Measurements from ENCODE around the gene THRB.

THRB gene

DNA sequence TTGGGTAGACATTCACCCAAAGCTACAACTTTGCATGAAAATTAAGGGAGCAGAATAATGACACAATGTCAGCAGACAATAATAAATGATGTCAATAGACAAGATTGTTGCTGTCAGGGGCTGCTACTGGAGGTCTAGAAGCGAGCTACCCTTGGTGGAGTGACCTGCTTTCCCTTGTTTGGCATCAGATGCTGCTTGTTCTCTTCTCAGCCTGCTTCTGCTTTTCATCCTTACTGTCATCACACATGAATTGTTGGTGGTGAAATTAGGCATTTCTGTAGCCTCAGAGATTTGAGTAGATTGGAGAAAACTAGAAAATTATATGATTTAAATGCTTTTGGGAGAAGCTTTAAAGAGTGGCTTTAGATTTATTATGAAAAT, 355.8 kb downstream of the THRB start:
- TF ChIP-seq, protein P1, sequence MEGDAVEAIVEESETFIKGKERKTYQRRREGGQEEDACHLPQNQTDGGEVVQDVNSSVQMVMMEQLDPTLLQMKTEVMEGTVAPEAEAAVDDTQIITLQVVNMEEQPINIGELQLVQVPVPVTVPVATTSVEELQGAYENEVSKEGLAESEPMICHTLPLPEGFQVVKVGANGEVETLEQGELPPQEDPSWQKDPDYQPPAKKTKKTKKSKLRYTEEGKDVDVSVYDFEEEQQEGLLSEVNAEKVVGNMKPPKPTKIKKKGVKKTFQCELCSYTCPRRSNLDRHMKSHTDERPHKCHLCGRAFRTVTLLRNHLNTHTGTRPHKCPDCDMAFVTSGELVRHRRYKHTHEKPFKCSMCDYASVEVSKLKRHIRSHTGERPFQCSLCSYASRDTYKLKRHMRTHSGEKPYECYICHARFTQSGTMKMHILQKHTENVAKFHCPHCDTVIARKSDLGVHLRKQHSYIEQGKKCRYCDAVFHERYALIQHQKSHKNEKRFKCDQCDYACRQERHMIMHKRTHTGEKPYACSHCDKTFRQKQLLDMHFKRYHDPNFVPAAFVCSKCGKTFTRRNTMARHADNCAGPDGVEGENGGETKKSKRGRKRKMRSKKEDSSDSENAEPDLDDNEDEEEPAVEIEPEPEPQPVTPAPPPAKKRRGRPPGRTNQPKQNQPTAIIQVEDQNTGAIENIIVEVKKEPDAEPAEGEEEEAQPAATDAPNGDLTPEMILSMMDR (IDR thresholded peaks at IDR 0.05; ENCODE audit: borderline replicate concordance, control extremely low read depth, extremely low read depth, insufficient read depth, missing control alignments), result no peak
- in situ Hi-C loops (cut with MboI; ENCODE audit: low sequenced_read_pairs, unreplicated experiment), result no loop called here
- DNase-seq (ENCODE audit: low spot score), result no peak

DNA sequence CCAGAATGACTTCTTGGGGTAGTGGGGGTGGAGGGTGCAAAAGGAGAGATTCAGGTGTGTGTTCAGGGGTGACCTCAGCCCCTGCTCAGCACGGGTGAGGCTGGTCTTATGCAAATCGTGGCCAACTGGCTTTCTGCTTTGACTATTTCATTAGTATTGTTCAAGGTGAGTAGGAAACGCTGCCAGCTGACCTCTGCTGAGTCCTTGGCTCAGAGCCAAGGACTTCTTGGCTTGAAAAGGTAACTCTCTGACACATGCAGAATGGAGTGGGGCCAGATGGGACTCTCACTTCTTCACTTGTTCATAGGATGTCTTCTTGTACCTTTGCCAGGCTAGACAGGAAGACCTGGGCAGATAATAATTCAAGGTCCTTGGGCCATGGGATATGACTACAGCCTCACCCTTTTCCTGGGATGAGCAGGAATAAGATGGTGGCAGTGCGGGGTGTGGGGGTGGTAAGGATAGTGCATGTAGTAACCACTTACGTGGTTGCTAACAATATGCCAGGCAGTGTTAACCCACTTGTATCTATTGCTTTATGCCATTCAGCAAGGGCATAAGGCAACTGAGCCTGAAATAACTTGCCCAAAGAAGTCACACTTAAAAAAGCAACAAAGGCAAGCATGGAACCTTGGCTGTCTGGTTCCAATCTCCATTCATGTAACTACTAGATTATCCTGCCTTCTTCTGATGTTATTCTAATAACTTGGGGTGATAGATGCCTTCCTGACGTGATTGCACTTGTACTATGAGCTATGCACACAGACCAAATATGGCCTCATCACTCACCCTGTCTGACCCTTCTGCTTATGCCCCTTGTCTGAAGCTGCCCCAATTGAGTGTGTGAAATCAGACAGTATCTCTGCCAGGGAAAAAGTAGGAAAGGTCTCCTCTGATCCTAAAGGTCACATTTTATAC, 356.4 kb downstream of the THRB start:
- TF ChIP-seq, protein P1 (IDR thresholded peaks at IDR 0.05; ENCODE audit: borderline replicate concordance, control extremely low read depth, extremely low read depth, insufficient read depth, missing control alignments), result no peak
- in situ Hi-C loops (cut with MboI; ENCODE audit: low sequenced_read_pairs, unreplicated experiment), result no loop called here

DNA sequence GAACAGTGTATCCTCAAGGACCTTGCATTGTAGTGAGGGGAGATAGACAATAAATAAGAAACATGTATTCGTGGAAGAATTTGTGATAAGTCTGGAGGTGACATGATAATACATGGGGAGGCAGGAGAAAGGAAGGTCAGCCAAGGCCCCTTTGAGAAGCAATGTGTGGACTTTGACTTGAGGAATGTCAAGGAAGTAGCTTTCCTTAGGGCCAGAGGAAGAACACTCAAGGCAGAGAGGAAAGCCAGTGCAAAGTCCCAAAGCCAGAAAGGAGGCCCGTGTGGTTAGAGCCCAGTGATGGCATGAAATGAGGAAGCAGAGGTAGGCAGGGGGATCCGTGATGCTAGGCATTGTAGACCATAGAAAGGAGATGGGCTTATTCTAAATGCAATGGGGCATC, 357.3 kb downstream of the THRB start:
- TF ChIP-seq, protein P1 (IDR thresholded peaks at IDR 0.05; ENCODE audit: borderline replicate concordance, control extremely low read depth, extremely low read depth, insufficient read depth, missing control alignments), result no peak
- in situ Hi-C loops (cut with MboI; ENCODE audit: low sequenced_read_pairs, unreplicated experiment), result no loop called here
- no peak for DNase-seq (ENCODE audit: low spot score)

More for the DNA sequence above, 356.4 kb downstream of the THRB start:
- no peak for DNase-seq (ENCODE audit: low spot score)

DNA sequence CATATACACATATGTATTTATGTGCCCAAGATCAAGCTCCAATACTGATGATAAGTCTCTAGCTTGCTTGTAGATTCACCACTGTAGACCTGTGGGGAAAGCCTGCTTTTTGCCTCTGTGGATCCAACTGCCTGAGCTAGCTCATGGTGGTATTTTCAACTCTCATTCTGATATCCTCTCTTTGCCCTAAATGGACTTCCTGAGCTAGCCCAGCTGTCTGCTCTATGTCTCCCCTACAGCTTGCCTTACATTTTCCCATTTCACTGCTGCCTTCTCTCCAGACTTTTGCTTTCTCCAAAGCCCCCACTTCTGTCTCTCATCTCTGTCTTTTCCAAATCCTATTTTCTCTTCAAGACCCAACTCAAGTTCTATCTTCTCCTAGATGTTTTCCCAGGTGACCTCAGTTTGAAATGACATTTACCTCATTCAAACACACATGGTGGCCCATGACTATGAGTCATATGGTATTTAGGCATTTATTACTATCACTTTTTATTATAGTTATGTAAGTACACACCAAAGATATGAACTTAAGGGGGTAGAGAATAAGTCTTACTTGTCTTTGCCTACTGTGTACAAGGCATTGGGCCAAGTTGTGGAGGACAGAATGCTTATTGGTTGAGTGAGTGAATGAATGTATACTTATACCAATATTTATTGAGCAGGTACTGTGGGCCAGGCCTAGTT, 357.9 kb downstream of the THRB start:
- in situ Hi-C loops (cut with MboI; ENCODE audit: low sequenced_read_pairs, unreplicated experiment), result no loop called here

DNA sequence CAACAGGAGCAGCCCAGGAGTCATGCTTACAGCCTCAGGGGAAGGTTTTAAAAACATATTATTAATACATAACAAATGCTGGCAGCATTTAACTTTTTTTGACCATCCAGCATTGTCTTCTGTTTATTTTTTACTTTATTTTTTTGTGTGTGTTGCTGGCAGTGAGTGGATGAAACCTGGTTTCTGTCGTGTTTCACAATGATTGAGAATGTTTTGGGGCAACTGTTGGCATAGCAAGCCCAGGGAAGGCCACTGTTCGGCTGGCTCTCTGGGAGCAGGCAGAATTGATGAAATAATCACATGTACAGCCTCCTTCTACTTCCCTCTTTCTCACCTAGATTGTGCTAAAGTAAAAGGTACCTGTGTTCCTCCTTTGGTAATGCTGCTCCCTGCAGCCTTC, 359.4 kb downstream of the THRB start:
- in situ Hi-C loops (cut with MboI; ENCODE audit: low sequenced_read_pairs, unreplicated experiment), result no loop called here
- TF ChIP-seq, protein P1 (IDR thresholded peaks at IDR 0.05; ENCODE audit: borderline replicate concordance, control extremely low read depth, extremely low read depth, insufficient read depth, missing control alignments), result no peak
- no peak for DNase-seq (ENCODE audit: low spot score)

More for the DNA sequence above, 357.9 kb downstream of the THRB start:
- DNase-seq (ENCODE audit: low spot score), result no peak
- TF ChIP-seq, protein P1 (IDR thresholded peaks at IDR 0.05; ENCODE audit: borderline replicate concordance, control extremely low read depth, extremely low read depth, insufficient read depth, missing control alignments), result no peak

DNA sequence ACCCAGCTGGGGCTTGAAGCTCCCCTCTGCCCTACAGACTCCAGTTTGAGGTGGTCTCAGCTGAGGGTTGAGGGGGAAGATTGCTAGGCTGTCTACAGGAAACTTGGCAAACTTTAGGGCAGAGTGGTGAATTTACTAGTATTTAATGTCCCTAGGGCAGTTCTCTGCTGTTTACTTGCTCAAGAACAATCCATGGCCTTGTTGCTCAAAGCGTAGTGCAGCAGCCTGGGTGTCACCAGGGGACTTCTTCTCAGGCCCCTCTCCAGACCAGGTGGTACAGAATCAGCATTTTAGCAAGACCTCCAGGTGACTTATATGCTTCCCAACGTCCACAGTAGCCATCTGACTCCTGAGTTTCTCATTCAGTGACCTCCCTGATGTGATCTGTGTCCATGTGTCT, 360.7 kb downstream of the THRB start:
- in situ Hi-C loops (cut with MboI; ENCODE audit: low sequenced_read_pairs, unreplicated experiment), result no loop called here
- TF ChIP-seq, protein P1 (IDR thresholded peaks at IDR 0.05; ENCODE audit: borderline replicate concordance, control extremely low read depth, extremely low read depth, insufficient read depth, missing control alignments), result no peak
- no peak for DNase-seq (ENCODE audit: low spot score)

All from GM13976 (cell line).